Upper lobe of right lung (tissue), 1 donor: ENCODE measurements around the gene ZNHIT3. TPM values are rescaled to one million over a fixed set of nuclear protein-coding genes. Genes with fewer than 3 reads are reported as not detected.
"Not testable (repeated sequence)": the region's sequence is repeated elsewhere in the genome, so short reads cannot be mapped to it uniquely, and the experiment has no call there.

ENCODE experiments used
- ATAC-seq: fragments of 200-7000 bp; cut with Tn5 transposase; one replicate; pipeline ENCODE4 v1.9.1; 2020; ENCODE audit warnings: mild to moderate bottlenecking, moderate library complexity
- DNase-seq: peaks from one replicate; pipeline ENCODE4 v3.0.0-alpha.2; 2020
- H3K27ac ChIP-seq: fragments of 200-600 bp; one replicate; pipeline ENCODE4 v1.8.0; 2022
- H3K27me3 ChIP-seq: fragments of 200-600 bp; one replicate; pipeline ENCODE4 v1.8.0; 2022; ENCODE audit warnings: mild to moderate bottlenecking
- H3K36me3 ChIP-seq: fragments of 200-600 bp; one replicate; pipeline ENCODE4 v1.8.0; 2022
- H3K4me1 ChIP-seq: fragments of 200-600 bp; one replicate; pipeline ENCODE4 v1.8.0; 2022
- H3K4me3 ChIP-seq: fragments of 200-600 bp; one replicate; pipeline ENCODE4 v1.8.0; 2022; ENCODE audit warnings: mild to moderate bottlenecking
- H3K9me3 ChIP-seq: fragments of 200-600 bp; one replicate; pipeline ENCODE4 v1.8.0; 2022
- intact Hi-C: fragments of 100-400 bp; cut with DNase I; formaldehyde crosslinking; loops from one replicate; pipeline ENCODE4 v1.11.0; 2022
- total RNA-seq: library from RNA; stranded (reverse); fragmentation: NEBNext Ultra II Directional; extraction: Animal tissue kit (Norgen Biotek cat#: 25700); gene quantifications from one replicate; pipeline ENCODE4 v1.2.1, GENCODE V29; 2021
- TF ChIP-seq, protein P1 (sequence below): fragments of 200-600 bp; IDR thresholded peaks from one replicate; pipeline ENCODE4 v1.8.0; 2022; ENCODE audit warnings: antibody characterized with exemption
- donor health status: DM: no; HTN: yes; CAD: no; lungs with severe emphysema.

ZNHIT3 gene
- total RNA-seq, 1 donor from 2014 or later, result 29.0 TPM

DNA sequence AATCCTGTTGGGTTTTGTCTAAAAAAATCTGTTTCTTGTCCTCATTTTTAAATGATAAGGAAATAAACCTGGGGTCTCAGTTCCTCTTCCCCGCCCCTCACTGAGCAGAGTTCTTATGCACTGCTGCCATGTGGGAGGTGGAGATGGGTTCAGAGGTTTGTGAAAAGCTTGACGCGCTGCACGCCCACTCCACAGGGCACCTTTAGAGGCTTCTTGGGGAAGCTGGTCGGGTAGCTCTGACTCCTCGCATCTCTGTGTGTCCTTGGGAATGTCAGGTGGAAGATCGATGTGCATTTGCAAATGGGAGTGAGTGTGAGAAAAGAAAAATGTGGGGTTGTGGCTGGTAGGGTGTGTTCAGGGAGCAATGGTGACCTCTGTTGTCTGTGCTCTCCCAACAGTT is 4.7 kb upstream of the ZNHIT3 start:
- intact Hi-C loops, result no loop called here
- Histone ChIP-seq H3K27me3 (peaks cover 33% of the 10 kb centered on the region), H3K4me3 (no peak overlapping the region), H3K9me3 (no peaks in the 10 kb centered on the region), H3K36me3 (no peaks in the 10 kb centered on the region), H3K27ac (no peak overlapping the region), H3K4me1 (peaks cover 16% of the 10 kb centered on the region)
- TF ChIP-seq, protein P1, sequence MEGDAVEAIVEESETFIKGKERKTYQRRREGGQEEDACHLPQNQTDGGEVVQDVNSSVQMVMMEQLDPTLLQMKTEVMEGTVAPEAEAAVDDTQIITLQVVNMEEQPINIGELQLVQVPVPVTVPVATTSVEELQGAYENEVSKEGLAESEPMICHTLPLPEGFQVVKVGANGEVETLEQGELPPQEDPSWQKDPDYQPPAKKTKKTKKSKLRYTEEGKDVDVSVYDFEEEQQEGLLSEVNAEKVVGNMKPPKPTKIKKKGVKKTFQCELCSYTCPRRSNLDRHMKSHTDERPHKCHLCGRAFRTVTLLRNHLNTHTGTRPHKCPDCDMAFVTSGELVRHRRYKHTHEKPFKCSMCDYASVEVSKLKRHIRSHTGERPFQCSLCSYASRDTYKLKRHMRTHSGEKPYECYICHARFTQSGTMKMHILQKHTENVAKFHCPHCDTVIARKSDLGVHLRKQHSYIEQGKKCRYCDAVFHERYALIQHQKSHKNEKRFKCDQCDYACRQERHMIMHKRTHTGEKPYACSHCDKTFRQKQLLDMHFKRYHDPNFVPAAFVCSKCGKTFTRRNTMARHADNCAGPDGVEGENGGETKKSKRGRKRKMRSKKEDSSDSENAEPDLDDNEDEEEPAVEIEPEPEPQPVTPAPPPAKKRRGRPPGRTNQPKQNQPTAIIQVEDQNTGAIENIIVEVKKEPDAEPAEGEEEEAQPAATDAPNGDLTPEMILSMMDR, result no peak
- ATAC-seq (no peak), DNase-seq (no peak)

DNA sequence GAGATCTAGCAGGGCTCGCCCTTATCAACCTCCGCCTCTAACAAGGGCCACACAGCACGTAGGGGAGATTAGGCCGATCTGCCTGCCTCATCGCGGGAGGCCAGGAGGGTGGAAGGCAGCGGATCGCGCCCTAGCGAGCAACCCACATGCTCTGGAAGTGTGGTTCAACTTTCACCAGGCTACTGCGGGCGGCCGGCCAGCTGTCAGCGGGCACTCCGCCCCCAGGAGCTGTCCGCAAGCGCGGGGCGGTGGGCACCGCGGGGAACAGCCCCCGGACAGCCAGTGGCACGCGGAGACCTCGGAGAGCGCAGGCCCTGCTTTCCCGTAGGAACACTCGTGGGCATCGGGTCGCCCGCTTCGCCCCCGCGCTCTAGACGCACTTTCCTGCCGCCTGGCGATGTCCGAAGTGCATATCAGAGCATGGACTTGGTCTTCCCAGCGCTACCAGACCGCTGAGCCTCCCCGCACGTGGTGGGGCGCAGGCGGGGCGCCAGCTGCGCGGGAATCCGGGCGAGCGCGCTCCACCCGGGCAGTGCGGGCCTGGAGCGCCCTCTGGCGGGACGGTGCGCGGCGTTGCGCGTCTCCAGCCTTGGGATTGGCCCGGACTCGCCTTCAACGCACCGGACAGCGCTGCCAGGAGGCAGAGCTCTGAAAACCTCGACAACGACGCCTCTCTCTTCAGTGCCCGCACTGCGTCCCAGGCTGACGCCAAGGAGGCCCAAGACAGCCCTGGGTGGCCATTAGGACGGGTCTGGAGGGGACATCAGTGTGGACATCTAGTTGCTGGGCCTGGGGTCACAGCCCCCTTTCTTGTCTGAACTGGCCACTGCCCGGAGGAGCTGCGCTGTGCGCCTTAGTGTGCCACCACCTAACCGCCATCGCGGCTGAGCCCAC is 3.6 kb upstream of the ZNHIT3 start:
- peak; percentile 92 for DNase-seq
- H3K9me3 ChIP-seq, result no peaks in the 10 kb centered on the region
- TF ChIP-seq, protein P1, result peak; percentile 91
- no peaks in the 10 kb centered on the region for H3K36me3 ChIP-seq
- H3K27me3 ChIP-seq, result peaks cover 33% of the 10 kb centered on the region
- peaks cover 23% of the 10 kb centered on the region for H3K4me1 ChIP-seq
- H3K4me3 ChIP-seq, result peak overlapping the region; percentile 51
- no peak overlapping the region for H3K27ac ChIP-seq
- intact Hi-C loops, result no loop called here
- ATAC-seq, result peak; percentile 93

DNA sequence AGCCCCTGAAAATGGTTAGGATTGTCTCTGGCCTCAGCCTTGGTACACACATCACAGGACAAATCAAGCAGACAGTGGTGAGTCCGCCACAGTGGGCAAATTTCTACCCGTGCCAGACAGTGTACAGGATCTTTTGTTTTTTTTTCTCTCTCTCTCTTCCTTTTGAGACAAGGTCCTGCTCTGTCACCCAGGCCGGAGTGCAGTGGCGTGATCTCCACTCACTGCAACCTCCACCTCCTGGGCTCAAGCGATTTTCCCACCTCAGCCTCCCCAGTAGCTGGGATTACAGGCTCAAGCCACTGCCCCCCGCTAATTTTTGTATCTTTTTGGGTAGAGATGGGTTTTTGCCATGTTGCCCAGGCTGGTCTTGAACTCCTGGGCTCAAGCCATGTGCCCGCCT is 2.5 kb upstream of the ZNHIT3 start:
- H3K9me3 ChIP-seq, intact Hi-C loops, H3K4me3 ChIP-seq, H3K36me3 ChIP-seq, ATAC-seq, H3K27ac ChIP-seq, DNase-seq: not testable (repeated sequence)
- peaks cover 29% of the 10 kb centered on the region for H3K4me1 ChIP-seq
- H3K27me3 ChIP-seq, result peaks cover 25% of the 10 kb centered on the region

DNA sequence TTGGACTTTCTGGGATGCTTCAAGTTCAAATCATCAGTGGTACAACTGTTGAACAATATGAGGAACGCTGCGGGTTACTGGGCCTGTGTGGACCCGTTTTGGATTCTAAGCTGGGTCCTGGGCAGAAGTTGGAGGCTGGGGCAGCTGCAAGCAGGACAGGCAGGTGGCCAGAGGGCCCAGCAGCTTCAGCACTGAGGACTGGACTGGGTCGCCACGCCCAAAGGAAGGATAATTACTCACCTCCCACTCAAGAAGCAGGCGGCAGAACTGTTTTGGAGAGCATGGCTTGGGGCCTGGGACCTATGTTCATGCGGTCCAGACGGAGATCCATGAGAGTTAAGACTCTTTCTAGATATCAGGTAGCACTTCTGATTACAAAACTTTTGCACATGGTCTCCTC is 1.5 kb upstream of the ZNHIT3 start:
- Histone ChIP-seq H3K27ac (no peak overlapping the region), H3K36me3 (no peaks in the 10 kb centered on the region), H3K27me3 (peaks cover 21% of the 10 kb centered on the region), H3K4me3 (no peak overlapping the region), H3K9me3 (no peaks in the 10 kb centered on the region), H3K4me1 (peaks cover 29% of the 10 kb centered on the region)
- TF ChIP-seq, protein P1, result no peak
- DNase-seq (no peak), ATAC-seq (no peak)
- intact Hi-C loops, result no loop called here

DNA sequence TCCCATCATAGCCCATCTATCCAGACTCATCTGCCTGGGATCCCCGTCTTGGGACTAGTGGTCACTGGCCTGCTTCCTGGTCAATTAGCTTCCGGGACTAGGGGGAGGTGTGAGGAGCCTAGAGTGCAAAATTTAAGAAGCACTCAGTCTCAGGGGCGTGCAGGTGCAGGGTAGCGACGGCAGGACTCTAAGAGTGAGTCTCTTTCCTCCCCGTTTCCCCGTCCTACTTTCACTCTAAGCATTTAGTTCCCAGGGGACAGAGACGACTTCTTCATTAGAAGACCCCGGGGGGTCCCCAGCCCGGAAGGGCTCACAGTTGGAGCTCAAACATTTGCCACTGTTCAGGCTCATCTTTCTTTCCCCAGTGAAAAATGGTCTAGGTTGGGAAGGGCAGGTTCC is 677 bp upstream of the ZNHIT3 start:
- Histone ChIP-seq H3K4me1 (peaks cover 29% of the 10 kb centered on the region), H3K4me3 (peak overlapping the region; percentile 78), H3K27me3 (peaks cover 17% of the 10 kb centered on the region), H3K27ac (no peak overlapping the region), H3K9me3 (no peaks in the 10 kb centered on the region), H3K36me3 (no peaks in the 10 kb centered on the region)
- DNase-seq (no peak), ATAC-seq (no peak)
- intact Hi-C loops, result no loop called here
- TF ChIP-seq, protein P1, result no peak

DNA sequence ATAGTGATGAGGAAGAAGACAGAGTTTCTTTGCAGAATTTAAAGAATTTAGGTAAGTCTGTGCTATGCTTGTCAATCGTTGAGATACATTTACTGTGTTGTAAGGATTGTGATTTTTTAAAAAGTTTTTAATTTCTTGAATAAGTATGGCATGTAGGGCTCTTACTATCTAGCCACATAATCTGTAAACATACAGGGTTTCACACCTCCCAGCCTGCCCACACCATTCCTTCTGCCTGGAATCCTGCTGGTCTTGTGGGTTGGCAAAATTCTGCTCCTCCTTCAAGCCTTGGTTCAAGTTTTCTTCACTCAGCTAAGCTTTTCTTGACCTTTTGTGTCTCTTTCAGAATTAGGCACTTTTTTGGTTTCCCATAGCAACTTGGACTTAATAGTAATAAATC is 7.5 kb downstream of the ZNHIT3 start:
- no peak for ATAC-seq
- no peaks in the 10 kb centered on the region for H3K27me3 ChIP-seq
- no peak overlapping the region for H3K4me3 ChIP-seq
- TF ChIP-seq, protein P1, result no peak
- no peaks in the 10 kb centered on the region for H3K4me1 ChIP-seq
- intact Hi-C loops, result no loop called here
- no peaks in the 10 kb centered on the region for H3K9me3 ChIP-seq
- no peak for DNase-seq
- H3K36me3 ChIP-seq, result peaks cover 73% of the 10 kb centered on the region
- no peak overlapping the region for H3K27ac ChIP-seq
